Stimulated activated CD4-positive, alpha-beta T cell treated with anti-CD3 and anti-CD28 coated beads, TNF-alpha, amount 100 ng/mL, for 24 hours (primary cell): ENCODE measurements around the gene TKT.

ENCODE experiments used
- DNase-seq, 3 experiments: peaks; one replicate each; pipeline ENCODE4 v3.0.0-alpha.2; 2020; ENCODE audit warnings: low read depth in 3 of 3

Gene TKT

DNA sequence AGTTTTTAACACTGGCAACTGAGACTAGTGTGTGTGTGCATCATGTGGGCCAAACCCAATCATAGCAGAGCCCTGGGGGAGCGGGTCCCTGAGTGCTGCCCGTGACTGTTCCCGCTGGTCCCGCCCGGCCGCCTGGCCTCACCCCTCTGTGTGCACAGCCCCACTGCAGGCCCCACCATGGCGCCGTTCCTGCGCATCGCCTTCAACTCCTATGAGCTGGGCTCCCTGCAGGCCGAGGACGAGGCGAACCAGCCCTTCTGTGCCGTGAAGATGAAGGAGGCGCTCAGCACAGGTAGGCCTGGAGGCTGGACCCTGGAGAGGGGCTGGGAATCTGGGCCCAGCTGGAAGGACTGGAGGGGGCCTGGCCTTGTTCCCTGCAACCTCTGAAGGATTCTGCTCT is 77.6 kb downstream of the TKT start:
- no peak for DNase-seq

DNA sequence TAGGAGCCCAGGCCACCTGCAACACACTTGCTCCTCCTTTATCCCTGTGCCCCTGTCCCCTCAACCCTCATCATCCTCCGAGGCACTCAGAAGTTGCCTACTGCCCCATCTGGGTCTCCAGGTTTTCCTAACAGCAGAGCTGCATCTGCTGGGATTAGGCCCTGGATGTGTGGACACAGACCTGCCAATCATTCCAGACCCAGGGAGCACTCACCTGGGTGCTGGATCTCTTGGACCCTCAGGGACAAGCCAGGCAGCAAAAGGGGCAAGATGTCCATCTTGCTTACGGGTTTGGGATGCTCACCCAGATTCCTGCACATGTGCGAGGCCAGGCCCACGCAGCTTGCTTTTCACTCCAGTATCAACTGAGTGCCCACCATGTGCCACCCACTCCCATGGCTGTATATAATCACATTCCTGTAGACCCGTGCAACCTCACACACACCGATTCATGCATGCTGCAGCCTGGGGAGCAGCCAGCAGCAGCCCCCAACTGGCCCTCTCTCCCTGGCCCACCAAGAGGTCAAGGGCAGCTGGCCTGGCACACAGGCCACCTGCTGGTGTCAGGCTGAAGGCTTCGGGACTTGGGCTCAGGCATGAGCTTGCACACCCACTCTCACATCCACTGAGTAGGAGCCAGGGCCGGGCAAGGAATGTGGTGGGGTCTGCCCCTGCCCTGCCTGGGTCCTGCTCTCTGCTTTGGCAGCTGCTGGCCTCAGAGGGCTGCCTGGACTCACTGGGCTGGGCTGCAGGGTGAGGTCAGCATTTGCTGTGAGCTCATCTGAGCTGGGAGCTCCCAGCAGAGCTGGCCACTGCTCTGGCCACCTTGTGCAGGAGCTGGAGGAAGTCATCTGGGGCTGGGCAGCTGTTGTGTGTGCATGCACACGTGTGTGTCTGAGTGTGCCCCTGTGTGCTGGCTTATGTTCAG is 79.9 kb downstream of the TKT start:
- no peak for DNase-seq
